Pulmonary artery endothelial cell (primary cell): ENCODE data around the gene TMUB2. TPM values are rescaled to one million over a fixed set of nuclear protein-coding genes. Genes with fewer than 3 reads are reported as not detected.

Experiments used
- DNase-seq: peaks from one replicate; pipeline ENCODE4 v3.0.0-alpha.2; 2011; ENCODE audit warnings: low read depth, low spot score
- total RNA-seq: library from RNA; depleted of rRNA; stranded (reverse); fragments of >200 nt; gene quantifications from 2 replicates; pipeline ENCODE4 v1.2.3, GENCODE V29; 2014

The TMUB2 gene
- total RNA-seq, 1 donor from 2014 or later: 25.8 TPM

DNA sequence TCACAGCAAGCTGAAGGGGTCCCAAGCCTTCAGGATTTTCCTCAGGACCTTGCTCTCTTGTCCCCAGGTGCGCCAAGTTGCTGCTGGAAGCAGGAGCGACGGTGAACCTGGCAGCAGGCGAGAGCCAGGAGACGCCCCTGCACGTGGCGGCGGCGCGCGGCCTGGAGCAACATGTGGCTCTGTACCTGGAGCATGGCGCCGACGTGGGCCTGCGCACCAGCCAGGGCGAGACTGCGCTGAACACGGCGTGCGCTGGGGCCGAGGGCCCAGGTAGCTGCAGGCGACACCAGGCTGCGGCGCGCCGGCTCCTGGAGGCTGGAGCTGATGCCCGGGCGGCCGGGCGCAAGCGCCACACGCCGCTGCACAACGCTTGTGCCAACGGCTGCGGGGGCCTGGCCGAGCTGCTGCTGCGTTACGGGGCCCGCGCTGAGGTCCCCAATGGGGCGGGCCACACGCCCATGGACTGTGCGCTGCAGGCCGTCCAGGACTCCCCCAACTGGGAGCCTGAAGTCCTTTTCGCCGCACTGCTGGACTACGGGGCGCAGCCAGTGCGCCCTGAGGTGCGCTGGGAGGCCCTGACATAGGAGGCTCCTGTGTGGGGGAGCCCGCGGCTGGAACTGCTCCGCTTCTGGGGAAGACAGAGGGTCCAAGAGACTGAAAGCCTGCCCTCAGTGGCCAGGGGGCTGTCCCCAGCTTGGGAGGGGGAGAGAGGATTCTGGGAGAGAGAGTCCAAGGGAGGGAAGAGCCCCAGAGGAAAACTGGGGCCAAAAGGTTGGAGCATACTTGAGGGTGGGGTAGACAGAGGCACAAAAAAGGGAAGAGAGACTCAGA, 9.9 kb upstream of the TMUB2 start:
- no peak for DNase-seq

DNA sequence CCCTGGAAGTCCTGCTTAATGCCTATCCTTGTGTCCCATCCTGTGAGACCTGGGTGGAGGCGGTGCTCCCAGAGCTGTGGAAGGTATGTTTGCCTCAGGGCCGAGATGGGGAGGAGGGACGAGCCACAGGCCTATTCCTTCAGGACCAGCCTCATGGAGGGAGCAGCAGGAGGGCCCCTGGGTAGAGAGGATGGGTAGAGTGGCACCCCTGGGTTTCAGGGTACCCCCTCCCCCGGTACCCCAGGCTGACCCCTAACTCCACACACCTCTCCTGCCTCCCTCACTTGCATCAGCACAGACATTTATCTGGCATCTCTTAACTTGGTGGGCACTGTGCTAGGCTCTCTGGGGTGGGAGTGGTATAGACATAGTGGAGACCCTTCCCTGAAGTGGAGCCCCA, 9.1 kb upstream of the TMUB2 start:
- DNase-seq: no peak

DNA sequence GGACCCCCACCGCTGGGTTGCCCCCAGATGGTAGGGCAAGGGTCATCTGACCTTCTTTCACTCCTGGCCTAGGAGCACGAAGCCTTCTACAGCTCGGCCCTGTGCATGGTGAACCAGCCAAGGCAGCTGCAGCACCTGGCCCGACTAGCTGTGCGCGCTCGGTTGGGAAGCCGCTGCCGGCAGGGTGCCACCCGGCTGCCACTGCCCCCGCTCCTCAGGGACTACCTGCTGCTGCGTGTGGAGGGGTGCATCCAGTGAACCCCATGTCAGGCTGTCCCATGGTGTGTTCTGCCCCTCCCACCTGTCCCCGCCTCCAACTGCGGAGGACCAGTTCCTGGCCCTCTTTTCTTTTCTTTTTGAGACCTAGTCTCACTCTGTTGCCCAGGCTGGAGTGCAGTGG, 8.6 kb upstream of the TMUB2 start:
- no peak for DNase-seq

DNA sequence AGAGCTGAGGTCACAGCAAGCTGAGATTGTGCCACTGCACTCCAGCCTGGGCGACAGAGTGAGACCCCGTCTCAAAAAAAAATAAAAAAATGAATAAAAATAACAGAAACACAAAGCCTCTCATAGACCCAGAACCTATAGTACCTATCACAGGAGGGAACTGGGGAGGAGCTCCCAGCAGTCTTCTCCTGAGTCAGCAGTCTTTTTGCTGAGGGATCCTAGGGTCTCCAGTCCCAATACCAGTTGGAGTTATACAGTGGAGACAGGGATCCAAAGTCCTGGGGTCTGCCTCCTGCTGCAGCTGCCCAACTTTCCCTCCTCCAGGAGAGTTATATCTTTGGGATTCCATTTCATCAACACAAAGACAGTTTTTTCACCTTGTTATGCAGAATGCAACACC, 3.7 kb upstream of the TMUB2 start:
- no peak for DNase-seq

DNA sequence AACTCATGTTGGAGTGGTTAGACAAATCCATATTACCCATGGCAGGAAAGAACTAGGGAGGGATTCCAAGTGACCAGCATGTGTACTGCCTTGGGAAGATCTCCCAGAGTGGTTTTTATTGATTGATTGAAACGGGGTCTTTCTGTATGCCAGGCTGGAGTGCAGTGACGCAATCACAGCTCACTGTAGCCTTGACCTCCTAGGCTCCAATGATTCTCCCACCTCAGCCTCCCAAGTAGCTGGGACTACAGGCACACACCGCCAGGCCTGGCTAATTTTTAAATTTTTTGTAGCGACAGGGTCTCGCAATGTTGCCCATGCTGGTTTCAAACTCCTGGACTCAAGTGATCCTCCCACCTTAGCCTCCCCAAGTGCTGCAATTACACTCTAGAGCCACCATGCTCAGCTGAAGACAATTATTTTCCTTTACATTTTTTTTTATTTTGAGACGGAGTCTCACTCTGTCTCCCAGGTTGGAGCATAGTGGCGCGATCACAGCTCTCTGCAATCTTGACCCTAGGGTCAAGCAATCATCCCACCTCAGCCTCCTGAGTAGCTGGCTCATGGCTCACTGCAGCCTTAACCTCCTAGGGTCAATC, 2.5 kb upstream of the TMUB2 start:
- DNase-seq: no peak

DNA sequence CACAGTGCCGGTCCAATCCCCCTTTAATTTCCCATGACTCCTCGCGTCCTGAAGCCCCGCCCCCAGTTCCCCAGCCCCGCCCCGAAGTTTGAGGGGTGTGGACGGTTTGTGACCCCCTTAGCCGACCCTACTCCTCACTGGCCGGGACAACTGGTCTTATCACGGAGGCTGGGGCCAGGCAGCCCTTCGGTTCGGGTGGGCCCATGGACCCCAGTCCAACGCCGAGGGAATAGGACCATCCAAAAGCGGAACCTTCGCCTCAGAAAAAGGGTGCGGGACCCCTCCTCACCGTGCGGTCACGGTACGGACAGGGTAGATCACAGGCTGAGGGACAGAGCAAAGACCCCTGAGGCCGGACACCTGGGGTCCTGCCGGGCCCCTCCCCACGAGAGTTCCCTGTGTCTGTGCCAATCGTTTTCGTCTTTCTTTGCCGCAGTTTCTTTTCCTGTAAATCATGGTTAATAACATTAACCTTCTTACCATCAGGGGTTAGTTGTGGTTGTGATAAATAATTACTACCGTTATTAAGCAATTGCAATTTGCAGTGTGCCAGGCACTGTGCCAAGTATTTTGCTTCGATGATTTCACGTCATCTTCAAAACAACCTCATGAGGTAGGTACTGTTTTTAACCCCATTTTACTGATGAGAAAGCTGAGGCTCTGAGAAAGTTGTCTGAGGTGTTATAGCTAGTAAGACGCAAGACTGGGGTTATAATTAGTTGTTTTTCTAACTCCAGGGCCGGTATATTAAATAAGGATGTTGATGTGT, 543 bp downstream of the TMUB2 start:
- DNase-seq: no peak

DNA sequence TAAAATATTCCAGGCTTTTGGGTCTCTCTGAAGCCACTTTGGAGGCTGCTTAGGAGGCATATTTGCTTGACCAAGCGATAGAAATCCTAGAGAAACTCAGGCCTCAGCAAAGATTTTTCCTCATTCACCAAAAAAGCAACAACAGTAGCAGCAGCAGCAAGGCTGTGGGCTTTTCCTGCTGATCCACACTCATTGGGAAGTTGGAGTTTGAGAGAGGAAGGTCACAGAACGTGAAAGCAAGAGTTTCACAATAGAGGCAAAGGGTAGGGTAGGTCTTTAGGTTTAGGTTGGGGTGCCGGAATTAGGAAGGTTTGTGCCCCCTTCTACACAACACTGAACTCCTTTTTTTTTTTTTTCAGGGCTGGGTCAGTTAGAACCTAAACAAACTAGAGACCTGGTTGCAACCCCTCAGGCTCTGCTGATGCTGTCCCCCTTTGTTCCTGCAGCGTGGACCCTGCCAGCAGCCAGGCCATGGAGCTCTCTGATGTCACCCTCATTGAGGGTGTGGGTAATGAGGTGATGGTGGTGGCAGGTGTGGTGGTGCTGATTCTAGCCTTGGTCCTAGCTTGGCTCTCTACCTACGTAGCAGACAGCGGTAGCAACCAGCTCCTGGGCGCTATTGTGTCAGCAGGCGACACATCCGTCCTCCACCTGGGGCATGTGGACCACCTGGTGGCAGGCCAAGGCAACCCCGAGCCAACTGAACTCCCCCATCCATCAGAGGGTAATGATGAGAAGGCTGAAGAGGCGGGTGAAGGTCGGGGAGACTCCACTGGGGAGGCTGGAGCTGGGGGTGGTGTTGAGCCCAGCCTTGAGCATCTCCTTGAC, 2.0 kb downstream of the TMUB2 start:
- DNase-seq: no peak

DNA sequence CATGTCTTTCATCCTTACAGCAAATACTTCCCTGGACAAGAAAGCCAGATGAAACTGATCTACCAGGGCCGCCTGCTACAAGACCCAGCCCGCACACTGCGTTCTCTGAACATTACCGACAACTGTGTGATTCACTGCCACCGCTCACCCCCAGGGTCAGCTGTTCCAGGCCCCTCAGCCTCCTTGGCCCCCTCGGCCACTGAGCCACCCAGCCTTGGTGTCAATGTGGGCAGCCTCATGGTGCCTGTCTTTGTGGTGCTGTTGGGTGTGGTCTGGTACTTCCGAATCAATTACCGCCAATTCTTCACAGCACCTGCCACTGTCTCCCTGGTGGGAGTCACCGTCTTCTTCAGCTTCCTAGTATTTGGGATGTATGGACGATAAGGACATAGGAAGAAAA, 3.7 kb downstream of the TMUB2 start:
- DNase-seq: no peak

DNA sequence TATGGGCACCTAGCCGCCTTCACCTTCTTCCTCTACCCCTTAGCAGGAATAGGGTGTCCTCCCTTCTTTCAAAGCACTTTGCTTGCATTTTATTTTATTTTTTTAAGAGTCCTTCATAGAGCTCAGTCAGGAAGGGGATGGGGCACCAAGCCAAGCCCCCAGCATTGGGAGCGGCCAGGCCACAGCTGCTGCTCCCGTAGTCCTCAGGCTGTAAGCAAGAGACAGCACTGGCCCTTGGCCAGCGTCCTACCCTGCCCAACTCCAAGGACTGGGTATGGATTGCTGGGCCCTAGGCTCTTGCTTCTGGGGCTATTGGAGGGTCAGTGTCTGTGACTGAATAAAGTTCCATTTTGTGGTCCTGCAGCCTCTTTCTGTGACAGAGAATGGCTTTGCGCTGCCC, 4.6 kb downstream of the TMUB2 start:
- no peak for DNase-seq

DNA sequence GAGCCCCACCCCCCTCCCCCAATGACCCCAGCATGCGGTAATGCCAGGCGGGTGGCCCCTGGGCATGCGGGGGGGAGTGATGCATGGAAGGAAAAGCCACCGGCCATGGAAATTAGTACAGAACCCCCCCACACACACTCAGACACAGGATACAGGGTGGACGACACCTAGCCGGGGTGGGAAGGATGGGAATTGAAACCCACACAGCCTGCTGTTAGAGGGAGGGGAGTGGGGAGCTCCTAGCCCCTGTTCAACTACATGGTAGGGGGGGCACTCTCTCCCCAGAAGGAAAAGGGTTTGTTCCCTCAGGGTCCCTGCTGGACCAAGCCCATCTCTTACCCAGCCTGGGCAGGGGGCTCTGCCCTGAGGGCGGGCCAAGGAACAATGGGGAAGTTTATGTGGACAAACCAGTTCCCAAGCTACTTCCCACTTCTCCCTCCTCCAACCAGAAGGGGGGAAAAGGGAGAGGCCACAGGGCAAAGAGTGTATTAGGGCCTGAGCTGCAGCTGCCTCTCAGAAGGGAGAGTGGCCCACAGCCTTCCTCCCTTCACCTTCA, 5.2 kb downstream of the TMUB2 start:
- no peak for DNase-seq

DNA sequence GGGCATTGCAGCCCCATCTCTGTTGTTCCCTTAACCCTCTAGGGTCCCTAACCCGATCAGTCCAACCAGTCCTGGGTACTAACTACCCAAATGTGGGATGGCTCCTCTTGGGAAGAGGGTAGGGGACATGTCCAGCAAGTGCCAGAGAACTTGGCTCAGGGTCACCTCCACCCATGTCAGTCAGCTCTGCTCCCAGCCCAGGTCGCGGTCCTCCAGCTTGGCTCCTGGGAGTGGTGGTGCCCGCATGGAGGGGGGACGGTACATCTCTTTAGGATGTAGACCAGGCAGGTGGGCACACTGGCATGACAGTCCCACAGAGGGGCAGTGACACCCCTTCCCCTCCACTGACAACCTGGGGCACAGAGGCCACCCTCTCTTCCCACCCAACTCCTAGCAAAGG, 6.0 kb downstream of the TMUB2 start:
- DNase-seq: no peak

DNA sequence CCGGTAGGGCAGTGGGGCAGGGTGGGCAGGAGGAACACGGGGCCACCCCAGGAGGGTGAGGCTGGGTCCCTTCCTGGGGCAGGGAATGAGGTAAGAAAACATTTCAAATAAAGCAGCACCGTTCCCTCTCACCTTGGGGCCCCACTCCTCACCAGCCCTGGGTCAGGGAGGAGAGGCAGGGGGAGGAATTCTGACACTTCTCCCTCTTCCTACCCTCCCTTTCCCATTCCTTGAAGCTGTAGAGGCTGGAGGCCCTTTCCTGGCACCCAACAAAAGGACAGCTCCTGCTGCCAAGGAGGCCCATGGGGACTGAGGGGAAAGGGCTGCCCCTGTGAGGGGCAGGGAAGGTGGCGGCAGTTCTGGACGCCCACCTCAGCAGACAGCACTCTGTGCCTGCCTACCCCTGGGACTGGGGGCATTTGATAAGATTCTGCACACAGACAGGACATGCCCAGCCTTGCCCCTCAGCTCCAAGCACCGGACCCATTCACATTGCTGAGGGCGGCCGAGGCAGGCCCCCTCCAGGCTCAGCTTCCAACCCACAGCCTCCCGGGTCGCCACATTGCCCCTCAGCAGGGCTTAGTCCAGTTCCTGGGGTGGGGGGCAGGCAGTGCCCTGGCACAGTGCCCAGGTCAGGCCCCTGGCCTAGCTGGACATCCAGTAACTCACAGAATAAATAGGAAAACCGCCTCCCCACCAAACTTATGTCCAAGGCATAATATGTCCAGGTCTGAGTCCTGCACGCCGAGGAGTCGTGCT, 6.7 kb downstream of the TMUB2 start:
- no peak for DNase-seq

DNA sequence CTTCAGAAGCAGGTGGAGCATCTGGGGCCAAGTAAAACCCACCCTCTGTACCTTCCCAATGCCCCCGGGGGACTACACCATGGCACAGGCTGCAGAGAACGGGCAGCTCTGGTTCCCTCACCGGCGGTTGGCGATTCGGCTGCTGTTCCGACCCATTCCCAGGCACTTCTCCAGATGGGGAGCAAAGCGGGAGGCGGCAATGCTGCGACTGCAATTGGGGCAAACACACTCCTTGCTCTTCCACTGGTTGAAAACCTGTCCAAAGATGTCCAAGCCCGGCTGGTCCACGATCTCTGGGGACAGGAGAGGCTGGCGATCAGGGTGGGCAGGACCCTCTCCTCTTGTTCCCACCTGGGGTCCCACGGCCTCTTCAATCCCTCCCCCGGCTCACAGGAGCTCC, 10.3 kb downstream of the TMUB2 start:
- DNase-seq: no peak

DNA sequence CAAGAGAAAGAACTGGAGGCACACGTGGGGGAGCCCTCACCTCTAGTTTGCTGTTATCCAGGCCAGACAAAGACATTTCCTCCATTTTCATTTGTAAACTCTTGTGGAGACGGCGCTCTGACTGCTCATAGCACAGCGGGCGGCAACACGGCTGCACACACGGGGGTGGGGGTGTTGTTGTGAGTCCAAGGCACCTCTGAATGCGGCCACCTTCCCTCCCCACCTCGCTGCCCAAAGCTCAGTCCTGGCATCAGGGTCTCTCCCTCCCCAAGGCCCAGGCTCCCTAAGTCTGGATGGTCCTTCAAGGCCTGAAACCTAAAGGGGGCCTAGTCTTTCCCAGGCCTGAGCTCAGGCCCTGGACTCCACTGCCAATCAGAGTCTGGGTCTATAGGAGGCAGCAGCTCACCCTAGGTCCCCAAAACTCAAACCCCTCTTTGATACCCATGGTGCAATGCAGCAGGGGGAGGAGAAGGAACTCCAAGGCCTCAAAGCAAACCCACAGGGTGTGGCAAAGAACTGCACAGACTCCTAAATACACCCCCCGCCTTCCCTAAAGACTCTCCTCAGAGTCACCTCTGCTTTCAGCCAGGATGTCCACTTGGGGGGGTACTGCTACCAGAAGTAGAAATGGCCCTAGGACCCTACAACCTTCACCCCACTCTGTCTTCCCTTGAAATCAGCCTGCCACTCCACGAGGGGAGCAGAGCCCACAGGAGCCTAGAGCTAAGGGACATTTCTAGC, 11.4 kb downstream of the TMUB2 start:
- DNase-seq: no peak

DNA sequence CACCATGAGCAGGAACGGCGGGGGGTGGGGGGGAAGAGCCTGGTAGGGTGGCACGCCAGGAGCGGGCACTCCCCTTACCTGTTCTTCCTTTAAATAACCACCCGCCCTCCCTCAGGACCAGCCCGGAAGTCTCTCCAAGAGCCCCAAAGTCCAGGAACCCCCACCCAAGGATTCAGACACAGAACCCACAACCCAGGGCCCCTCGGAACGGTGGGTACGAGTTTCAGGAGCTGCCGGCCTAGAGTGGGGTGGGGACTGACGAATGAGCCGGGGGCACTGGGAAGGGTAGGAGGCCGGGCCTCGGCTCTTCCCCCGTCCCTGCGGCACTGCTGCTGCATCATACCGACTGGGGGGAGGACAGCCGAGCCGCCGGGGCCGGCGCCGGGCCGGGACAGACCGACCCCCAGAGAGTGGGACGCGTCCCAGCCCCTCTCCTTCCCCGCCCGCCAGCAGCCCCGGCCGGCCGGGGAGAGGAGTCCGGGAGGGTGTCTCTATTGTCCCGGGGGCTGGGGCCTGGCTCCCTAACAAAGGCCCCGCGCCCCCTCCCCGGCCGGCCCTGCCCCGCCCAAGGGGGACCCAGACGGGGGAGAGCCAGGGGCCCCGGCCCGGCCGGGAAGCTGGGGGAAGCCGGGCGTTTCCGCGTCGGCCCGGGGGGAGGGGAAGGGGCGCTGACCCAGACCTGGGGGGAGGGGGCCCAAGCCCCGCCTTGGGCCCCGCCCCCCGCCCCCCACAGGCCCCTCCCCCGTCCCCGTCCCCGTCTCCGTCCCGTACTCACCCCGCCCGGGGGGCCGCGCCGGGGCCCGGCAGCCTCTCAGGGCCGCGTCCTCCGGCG, 12.2 kb downstream of the TMUB2 start:
- DNase-seq: no peak

DNA sequence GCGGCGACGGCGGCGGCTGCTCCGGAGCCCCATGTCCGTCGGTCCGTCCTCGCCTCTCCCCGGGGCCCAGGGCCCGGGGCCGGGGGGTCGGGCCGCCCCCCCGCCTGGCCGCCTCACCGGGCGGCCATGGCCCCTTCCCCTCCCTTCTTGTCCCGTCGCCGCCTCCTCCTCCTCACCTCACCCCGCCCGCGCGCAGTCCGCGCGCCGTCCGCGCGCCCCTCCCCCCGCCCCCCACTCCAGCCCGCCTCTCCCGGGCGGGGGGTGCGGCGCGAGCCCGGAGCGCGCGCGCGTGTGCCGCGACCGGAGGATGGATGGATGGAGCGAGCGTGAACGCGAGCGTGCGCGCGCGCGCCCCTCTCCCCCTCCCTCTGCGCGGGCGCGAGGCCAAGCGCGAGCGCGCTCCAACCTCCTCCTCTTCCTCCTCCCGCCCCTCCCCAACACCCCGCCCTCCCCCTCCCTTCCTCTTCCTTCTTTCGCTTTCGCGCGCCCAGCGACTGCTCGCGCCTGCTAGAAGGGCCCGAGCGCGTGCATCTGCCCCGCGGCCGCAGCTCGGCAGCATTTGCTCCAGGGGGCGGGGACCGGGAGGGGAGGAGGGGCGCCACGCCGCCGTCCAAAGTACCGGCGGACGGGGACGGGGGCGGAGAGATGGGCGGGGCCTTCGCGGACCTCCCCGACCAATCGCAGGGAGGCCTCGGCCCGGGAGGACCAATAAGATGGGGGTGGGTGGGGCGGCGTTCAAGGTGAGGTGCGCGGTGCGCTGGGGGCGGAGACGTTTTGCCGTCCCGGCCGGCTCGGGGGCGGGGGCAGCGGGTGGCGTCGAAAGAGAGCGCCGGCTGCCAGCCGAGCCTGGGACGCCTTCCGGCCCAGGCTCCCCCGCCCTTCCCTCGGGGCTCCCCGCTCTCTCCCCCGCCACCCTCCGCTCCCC, 13.0 kb downstream of the TMUB2 start, which contains the start of gene ATXN7L3:
Gene ATXN7L3 (minus strand): TSS at position 332 of the 925 bp plus-strand sequence. CDS start 1,814 bp downstream, outside the sequence.
- peak; percentile 93 for DNase-seq

DNA sequence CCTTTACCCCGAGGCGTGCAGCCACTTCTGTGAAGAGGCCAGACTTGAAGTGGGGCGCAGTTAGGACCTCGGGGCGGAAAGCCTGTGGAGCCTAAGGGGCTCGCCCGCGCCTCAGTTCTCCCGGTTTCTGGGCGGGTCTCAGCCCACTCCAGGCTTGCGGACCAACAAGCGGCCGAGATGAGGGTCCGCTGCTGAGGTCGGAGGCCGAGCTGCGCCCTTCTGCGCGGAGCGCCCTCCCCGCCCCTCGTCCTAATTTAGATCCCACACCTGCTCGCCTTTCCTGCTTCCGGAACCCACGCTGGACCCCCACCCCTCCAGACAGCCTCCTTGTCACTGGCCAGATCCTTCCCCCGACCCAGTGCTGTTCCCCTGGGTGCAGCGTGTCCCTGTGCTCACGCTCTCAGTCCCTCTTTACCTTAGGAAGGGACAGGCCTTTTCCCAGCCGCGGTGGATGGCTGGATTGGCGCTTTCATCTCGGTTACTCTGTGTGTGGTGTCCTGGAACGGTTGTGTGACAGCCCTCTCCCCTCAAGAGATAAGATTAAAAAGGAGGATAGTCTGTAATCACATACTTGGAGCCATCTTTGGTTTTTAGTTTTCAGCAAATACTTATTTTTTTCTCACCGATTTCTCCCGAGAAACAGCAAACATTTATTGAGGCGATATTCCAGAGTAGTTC, 13.8 kb downstream of the TMUB2 start:
- no peak for DNase-seq
